ENCODE results near the gene EXOSC3.
A peak's percentile ranks its signal among the peaks of the same experiment; 100 is the strongest.
"Not testable (repeated sequence)": the region's sequence is repeated elsewhere in the genome, so short reads cannot be mapped to it uniquely, and the experiment has no call there.

Gene EXOSC3

GRCh38 chr9:37775216-37775919 lies 9.5 kb downstream of the EXOSC3 start:
- DNase-seq = no peak

DNA sequence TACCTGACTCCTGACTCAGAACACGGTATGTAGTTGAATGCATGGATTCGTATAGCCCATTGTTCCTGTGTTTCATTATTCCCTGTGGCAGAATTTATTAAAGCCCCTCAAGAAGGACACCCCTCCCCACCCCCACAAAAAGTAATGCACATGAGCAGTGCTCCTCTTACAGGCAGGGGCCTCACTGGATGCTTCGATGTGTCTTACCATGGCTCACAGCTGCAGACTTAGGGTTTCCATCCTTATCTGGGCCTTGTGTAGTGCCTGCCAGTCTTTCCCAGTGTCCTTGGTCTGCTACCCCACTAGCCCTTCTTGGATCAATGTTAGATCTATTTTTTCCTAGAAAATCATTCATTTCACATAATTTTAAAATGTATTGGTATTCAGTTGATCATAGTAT lies 14.9 kb downstream of the EXOSC3 start:
- DNase-seq = no peak

GRCh38 chr9:37769306-37769705 lies 15.6 kb downstream of the EXOSC3 start:
- no peak for DNase-seq

DNA sequence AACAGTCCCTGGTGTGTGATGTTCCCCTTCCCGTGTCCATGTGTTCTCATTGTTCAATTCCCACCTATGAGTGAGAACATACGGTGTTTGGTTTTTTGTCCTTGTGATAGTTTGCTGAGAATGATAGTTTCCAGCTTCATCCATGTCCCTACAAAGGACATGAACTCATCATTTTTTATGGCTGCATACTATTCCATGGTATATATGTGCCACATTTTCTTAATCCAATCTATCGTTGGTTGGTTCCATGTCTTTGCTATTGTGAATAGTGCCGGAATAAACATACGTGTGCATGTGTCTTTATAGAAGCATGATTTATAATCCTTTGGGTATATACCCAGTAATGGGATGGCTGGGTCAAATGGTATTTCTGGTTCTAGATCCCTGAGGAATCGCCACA lies 19.6 kb downstream of the EXOSC3 start:
- DNase-seq = not testable (repeated sequence)

GRCh38 chr9:37761511-37761910 lies 23.4 kb downstream of the EXOSC3 start:
- DNase-seq = no peak

DNA sequence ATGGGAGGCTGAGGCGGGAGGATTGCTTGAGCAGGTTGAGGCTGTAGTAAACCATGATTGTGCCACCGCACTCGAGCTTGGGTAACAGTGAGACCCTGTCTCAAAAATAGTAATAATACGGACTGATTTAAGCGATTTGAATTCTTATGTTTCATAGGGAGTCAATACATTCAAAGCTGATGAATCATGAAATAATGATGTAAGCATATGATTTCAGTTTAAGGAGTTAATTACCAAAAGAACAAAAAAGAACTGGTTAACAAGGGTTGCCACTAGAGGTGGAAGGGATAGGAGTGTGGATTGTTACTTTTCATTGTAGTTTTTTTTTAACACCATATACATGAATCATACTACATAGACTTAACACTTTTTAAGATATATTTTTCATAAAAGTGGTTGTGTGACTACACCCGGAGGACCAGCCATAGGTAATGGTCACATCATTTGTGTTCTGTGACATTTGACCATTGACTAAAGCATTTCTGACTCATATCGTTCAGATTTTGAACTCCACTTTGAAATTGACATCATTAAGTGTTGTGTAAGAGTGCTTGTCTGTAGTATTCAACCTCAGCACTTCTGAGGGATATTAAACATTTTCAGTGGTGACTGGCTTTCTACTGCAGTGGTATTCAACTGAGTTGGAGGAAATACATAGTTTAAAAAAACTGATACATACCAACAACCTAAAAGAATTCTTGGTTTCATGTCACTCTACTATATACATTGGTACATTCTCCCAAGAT lies 24.3 kb downstream of the EXOSC3 start:
- no peak for DNase-seq

DNA sequence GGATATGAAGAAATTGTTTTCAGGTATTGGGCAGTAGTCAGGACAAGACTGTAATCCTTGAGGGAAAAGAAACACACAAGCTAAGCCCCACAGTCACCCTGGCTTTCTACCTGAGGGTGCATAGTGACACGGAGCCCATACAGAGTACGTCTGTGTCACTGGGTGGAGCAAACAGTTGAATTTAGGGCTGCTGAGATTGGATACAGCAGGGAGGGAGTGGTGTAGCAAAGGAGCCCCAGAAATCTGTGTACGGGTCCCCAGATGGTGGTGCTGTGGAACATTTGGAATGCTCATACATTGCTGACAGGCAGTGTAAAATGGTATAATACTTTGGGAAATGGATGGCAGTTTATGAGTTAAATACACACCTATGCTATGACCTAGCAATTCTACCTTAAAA lies 26.1 kb downstream of the EXOSC3 start:
- DNase-seq = no peak

DNA sequence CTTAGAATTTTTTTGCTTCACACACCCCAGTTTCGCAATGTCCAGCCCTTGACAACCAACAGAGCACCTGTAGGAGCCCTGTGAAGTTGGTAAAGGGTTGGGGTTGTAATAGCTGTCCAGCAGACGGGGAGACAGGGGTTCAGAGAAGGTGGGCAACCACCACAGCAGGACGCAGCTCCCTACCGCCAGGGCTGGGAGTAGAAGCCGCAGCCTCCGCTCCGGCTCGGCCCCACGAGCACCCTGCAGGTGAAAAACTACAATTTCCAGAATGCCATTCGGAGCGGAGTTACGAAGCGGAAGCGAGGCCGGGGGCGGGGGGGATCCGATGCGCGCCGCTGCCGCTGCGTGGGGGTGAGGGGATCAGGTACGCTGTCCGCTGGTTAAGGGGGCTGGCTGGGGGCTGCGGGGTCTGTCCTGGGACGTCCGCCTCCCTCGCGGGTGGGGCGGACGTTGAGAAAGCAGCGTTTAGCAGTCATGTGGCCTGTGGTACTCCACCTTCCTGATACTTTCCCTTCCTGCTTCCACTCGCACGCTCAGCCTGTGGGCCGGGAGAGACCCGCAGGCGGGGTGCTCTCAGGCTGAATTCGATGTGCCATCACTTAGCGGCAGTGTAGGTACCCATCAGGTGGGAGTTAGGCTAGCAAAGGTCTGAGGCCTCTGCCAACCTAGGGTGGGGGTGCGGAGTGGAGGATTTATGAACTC lies 31.2 kb downstream of the EXOSC3 start, which contains the start of gene TRMT10B:
TSS of gene TRMT10B (plus strand) at position 317 of the 702 bp plus-strand sequence. CDS start 8,127 bp downstream, outside the sequence.
- DNase-seq = peak; percentile 90

DNA sequence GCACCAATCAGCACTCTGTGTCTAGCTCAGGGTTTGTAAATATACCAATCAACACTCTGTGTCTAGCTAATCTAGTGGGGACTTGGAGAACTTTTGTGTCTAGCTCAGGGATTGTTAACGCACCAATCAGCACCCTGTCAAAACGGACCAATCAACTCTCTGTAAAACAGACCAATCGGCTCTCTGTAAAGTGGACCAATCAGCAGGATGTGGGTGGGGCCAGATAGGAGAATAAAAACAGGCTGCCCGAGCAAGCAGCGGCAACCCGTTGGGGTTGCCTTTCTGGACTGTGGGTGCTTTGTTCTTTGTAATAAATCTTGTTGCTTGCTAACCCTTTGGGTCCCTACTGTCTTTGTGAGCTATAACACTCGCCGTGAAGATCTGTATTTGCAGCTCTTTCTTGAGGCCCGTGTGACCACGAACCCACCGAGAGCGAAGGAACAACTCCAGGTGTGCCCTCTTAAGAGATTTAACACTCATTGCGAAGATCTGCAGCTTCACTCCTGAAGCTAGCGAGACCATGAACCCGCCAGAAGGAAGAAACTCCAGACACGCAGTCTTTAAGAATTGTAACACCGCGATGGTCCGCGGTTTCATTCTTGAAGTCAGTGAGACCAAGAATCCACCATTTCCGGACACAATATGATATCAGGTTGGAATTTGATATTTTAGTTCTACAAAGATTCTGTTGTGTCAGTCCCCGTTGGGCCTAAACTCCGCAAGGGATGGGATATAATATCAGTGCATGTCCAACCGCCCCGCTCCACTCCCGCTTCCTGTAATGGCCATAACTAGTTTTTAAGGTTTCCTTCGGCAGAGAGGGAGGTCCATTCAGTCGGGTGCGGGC lies 32.0 kb downstream of the EXOSC3 start:
- DNase-seq = no peak

DNA sequence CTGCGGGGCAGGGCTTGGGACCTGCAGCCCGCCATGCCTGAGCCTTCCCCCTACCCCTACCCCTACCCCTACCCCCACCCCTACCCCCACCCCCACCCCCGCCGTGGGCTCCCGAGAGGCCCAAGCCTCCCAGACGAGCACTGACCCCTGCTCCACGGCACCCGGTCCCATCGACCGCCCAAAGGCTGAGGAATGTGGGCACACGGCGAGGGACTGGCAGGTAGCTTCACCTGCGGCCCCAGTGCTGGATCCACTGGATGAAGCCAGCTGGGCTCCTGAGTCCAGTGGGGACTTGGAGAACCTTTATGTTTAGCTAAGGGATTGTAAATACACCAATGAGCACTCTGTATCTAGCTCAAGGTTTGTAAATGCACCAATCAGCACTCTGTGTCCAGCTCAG lies 32.8 kb downstream of the EXOSC3 start:
- not testable (repeated sequence) for DNase-seq

GRCh38 chr9:37751704-37752103 lies 33.2 kb downstream of the EXOSC3 start:
- not testable (repeated sequence) for DNase-seq

- no peak for DNase-seq
Observed at GRCh38 chr9:37751186-37751585, 33.7 kb downstream of the EXOSC3 start.

- DNase-seq = no peak
Observed at GRCh38 chr9:37749129-37749528, 35.7 kb downstream of the EXOSC3 start.

- peak; percentile 76 for DNase-seq
Observed at GRCh38 chr9:37747271-37747753, 37.6 kb downstream of the EXOSC3 start.

DNA sequence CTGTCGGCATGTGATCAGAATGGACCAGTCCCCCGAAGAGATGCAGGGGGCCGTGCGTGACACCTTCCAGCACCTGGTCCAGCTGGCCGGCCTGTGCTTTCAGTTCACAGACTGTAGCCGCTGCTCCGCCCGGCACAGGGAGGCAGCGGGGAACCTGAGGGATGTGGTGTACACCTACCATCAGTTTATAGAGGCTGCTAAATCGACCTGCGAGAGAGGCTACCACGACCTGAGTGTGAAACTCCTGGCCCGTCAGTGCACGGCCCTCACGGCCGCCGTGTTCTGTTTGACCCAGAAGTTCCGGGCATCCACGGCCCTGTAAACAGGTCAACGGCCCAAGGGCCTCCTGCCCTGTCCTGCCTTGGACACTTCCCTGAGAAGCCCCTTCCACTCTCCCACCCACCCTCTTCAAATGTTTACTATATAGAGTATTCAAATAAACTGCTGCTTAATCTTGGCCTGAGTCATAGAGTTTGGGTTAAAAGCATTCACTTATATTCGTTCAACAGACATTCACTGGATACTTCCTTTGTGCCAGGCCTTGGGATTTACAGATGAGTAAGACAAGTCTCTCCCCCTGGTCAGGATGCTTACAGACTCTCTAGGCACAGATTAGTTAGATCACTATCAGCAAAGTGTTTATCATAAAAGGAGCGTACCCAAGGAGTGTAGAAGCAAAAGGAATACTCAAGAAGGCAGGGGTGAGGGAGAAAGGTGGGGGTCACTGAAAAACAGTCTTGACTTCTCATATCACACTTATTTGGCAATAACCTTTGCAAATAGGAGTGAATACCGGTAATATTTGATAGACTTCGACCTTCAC lies 38.2 kb downstream of the EXOSC3 start:
- DNase-seq = no peak

DNA sequence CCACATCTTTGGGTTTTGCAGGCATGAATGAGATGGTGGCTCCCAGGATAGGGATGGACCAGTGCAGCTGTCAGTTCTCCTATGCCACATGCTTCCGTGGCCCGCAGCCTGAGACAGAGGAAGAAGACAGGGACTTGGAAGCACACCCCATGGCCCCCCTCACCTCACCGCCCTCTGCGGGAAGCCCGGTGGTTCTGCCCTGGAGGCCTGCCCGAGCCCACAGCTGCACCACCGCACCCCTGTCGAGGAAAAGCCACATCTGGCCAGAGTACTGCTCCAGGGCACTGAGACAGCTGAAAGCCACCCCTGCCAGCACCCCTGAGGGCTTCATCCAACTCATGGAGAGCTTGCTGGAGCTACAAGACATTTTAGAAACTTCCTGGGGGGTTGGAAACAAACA lies 38.9 kb downstream of the EXOSC3 start:
- no peak for DNase-seq

- no peak for DNase-seq
Observed at GRCh38 chr9:37740631-37741328, 44.1 kb downstream of the EXOSC3 start.

DNA sequence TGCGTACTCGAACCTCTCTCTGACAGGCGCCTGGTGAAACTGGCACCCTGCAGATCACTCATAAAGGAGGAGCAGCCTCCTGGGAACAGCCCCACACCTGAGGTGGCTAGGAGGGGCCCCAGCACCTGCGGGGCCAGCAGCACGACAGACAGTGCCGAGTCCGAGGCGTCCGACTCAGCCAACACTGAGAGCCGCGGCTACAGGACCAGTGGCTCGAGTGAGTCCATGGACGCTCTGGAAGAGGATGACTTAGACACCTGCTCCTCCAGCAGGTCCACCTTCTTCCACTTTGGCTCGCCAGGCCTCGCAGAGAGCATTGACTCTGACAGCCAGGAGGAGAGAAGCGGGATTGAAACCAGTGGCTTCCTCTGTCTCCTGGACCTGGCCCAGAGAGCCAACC lies 44.7 kb downstream of the EXOSC3 start:
- no peak for DNase-seq

DNA sequence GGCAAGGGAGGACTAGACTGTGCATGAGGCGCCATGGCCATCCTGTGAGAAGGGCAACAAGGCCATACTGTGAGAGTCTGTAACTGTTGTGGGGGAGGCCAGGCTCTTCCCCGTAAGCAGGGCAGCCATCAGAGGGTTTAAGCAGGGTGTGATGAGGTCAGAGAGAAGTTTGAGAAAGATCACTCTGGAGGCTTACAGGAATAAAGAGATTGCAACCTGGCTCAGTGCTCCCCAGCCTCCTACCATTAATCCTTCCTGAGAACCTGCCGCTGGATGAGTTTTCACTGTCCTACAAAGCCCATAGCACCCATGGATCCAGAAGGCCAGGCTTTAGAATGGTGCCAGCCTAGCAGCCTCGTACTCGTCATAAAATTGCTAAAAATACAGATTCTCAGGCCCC lies 45.6 kb downstream of the EXOSC3 start:
- DNase-seq = no peak

DNA sequence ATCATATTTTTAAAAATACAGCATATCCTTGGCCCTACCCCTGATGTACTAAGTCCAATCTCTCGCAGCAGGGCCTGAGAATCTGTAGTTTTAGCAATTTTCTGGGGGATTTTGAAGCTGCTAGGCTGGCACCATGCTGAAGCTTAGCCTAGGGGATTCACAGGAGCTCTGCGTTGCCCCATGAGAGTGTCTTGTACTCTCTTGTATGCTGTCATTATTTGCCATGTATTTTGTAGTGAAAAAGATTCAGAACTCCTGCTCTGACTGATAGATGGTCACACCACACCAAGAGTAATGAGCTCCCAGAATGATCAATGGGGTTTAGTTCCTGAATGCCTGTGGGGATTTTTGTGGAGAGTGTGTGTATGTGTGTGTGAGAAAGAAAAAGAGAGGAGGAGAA lies 51.9 kb downstream of the EXOSC3 start:
- no peak for DNase-seq
